Stimulated activated naive CD8-positive, alpha-beta T cell treated with anti-CD3 and anti-CD28 coated beads, Interleukin-15, Interleukin-2, amounts not matched to agents 100 U/mL and 50 U/mL, for 24 hours (primary cell): Measurements from ENCODE around the gene DCD.
A peak's percentile ranks its signal among the peaks of the same experiment; 100 is the strongest.

ENCODE experiments used
- ATAC-seq: fragments of 150-1000 bp; cut with Tn5 transposase; one replicate; pipeline ENCODE4 v1.10.0; 2021
- DNase-seq: peaks from one replicate; pipeline ENCODE4 v3.0.0; 2021

The DCD gene

DNA sequence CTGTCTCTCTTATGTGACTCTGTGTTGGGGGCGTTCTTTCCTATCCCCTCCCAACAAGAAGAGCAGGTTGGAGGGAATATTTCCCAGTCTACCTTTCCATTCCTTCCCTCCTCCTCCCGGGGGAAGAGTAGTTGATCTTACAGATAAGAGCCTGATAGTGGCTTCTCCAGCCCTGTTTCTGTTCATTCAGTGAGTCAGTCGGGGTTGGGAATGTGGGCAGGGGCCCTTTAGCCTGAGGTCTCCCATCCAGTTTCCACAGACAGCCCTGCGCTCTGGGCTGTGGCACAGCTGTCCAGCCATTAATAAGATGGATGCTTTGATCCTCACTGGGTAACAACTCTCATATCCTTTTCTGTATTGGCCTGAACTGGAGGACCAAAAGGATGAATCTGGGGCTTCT, 41.6 kb downstream of the DCD start:
- ATAC-seq (no peak), DNase-seq (no peak)

DNA sequence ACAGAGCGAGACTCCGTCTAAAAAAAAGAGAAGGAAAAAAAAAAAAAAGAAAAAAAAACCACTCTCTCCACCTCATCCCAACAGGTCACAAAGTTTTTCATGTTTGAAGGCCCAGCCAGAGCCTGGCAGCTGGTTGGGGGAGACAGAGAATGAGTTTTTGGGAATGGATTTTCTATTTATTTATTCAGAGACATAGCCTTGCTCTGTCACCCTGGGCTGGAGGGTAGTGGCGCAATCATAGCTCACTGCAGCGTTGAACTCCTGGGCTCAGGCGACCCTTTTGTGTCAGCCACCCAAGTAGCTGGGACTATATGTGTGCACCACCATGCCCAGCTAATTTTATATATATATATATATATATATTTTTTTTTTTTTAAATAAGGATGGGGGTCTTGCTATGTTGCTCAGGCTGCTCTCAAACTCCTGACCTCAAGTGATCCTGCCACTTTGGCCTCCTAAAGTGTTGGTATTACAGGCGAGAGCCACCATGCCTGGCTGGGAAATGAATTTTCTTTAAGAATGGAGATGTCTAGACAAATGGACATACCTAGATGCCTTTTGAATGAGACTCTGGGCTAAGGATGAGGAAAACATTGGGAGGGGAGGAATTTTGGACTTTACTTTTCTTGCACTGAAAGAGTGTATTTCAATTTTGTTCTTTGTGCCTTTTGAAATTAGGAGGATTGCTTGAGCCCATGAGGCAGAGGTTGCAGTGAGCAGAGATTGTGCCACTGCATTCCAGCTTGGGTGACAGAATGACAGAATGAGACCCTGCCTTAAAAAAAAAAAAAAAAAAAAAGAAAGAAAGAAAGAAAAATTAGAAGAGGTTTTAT, 42.8 kb downstream of the DCD start:
- no peak for DNase-seq
- ATAC-seq: no peak

GRCh38 chr12:54604436-54604835, 43.7 kb downstream of the DCD start:
- ATAC-seq (no peak), DNase-seq (no peak)

DNA sequence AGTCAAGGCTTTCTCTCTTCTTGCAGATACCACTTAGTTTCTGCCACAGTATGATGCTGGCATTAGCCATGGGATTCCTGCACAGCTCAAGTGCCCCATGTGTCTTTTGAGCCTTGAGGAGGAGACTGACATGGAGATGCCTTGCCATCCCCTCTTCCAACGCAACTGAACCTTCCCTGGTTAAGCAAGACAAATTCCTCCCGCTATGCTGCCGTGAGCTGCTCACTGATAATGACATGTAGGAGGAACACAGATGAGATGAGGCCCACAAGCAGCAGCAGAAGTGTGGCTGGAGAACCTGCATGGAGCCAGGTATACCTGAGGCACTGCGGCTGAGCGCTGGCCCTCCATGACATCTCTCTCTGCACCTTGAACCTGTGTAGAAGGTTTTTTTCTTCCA, 44.3 kb downstream of the DCD start:
- ATAC-seq (no peak), DNase-seq (no peak)

- peak; percentile 82 for ATAC-seq
- DNase-seq: peak; percentile 72
These were observed 44.9 kb downstream of the DCD start for GRCh38 chr12:54603173-54603814.

DNA sequence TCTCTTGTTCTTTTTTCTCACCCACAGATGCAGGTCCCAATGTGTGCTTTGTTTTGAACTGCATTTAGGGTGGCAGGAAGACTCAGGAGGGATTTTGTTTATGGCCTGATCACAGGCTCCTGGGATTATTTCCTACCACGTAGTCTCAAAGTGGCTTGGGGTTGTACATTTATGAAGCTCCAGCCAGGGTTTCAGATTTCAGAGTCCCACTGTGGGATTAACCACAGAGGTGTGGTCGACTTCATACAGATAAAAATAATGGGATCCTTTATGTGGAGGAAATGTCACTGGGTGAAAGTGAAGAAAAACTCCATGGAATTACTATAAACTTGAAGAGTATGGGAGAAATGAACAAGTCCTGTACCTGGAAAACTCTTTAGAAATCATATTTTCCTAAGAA, 45.5 kb downstream of the DCD start:
- no peak for DNase-seq
- ATAC-seq: no peak

DNA sequence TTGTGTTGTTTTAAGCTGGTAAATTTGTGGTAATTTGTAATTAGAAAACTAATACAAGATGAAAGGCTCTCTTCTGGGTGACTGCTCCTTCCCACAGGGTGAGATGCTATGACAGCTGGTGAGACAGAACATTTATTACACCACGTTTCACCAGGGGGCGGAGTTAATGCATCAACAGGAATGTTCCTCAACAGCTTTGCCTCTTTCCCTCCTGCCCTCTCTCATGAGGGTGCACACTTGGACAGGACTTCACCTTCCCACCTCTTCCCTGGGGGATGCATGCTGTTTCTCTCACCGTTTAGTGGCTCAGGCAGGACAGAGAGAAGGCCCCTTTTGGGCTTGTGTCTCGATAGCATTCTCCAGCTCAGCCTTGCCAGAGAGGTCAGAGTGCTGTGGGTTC, 46.3 kb downstream of the DCD start:
- ATAC-seq: no peak
- DNase-seq: no peak

DNA sequence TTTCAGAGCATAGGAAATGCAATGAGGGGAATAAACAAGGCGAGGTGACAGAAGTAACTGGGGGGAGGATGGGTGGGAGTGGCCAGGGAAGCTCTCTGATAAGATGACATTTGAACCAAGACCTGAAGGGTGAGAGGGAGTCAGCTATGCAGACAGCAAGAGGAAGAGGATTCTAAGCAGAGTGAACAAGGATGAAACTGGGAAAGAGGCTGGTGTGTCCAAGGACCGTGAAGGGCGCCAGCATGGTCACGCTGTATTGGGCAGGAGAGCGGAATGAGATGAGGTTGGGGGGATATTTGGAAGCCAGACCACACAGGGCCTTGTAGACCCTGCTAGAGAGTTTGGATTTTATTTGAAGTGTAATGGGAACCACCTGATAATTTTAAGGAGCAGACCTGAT, 49.2 kb downstream of the DCD start:
- no peak for ATAC-seq
- no peak for DNase-seq

DNA sequence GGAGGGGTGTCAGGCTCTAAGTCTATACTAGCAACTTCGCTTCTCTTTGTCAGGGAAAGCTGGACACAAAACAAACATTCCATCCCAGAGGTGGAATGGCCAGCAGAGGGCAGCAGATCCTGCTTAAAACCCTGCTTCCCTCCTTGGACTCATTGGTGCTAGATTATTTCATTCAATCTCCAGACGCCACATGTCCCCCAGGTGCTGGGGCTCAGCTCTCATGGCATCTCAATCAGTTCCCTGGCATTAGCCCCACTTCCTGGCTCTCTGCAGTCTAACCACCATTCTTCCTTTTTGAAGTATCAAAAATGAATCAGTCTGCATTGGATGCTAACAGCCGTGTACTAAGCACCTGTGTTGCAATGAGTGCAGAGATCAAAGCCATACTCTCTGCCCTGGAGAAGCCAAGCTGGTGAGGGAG, 51.6 kb downstream of the DCD start:
- ATAC-seq (peak; percentile 70), DNase-seq (peak; percentile 70)

- no peak for DNase-seq
- no peak for ATAC-seq
These were observed 52.7 kb downstream of the DCD start for GRCh38 chr12:54595471-54595870.
